Neural crest cell (in vitro differentiated cells): ENCODE measurements around the gene DGKZ. TPM values are rescaled to one million over a fixed set of nuclear protein-coding genes. Genes with fewer than 3 reads are reported as not detected.

Experiments used
- DNase-seq: peaks from one replicate; pipeline ENCODE4 v3.0.0; 2021; ENCODE audit warnings: low read depth, mixed read lengths, low spot score
- H3K27ac Mint-ChIP-seq: one replicate; pipeline ENCODE4 v1.8.0; 2021; ENCODE audit warnings: mild to moderate bottlenecking, mixed read lengths; ENCODE audit not compliant: unreplicated experiment
- H3K27me3 Mint-ChIP-seq: 2 replicates; pipeline ENCODE4 v1.8.0; 2021; ENCODE audit warnings: low read depth, mild to moderate bottlenecking, mixed read lengths
- H3K36me3 Mint-ChIP-seq: 2 replicates; pipeline ENCODE4 v1.8.0; 2021; ENCODE audit warnings: low read depth, mild to moderate bottlenecking, mixed read lengths
- H3K4me1 Mint-ChIP-seq: 2 replicates; pipeline ENCODE4 v1.8.0; 2021; ENCODE audit warnings: mixed read lengths
- H3K4me3 Mint-ChIP-seq: one replicate; pipeline ENCODE4 v1.8.0; 2021; ENCODE audit warnings: mild to moderate bottlenecking, mixed read lengths
- H3K9me3 Mint-ChIP-seq: 2 replicates; pipeline ENCODE4 v1.8.0; 2021; ENCODE audit warnings: mixed read lengths
- total RNA-seq: library from RNA; stranded (reverse); gene quantifications from 2 replicates; pipeline ENCODE4 v1.2.1, GENCODE V29; 2021
- TF ChIP-seq, protein P1 (sequence below): fragments of 200-600 bp; sonication (generic); conservative IDR thresholded peaks from 2 replicates; pipeline ENCODE4 v1.5.0; 2021; ENCODE audit warnings: antibody characterized with exemption, mild to moderate bottlenecking

DGKZ gene
- total RNA-seq, 1 donor from 2014 or later = 60.1 TPM

DNA sequence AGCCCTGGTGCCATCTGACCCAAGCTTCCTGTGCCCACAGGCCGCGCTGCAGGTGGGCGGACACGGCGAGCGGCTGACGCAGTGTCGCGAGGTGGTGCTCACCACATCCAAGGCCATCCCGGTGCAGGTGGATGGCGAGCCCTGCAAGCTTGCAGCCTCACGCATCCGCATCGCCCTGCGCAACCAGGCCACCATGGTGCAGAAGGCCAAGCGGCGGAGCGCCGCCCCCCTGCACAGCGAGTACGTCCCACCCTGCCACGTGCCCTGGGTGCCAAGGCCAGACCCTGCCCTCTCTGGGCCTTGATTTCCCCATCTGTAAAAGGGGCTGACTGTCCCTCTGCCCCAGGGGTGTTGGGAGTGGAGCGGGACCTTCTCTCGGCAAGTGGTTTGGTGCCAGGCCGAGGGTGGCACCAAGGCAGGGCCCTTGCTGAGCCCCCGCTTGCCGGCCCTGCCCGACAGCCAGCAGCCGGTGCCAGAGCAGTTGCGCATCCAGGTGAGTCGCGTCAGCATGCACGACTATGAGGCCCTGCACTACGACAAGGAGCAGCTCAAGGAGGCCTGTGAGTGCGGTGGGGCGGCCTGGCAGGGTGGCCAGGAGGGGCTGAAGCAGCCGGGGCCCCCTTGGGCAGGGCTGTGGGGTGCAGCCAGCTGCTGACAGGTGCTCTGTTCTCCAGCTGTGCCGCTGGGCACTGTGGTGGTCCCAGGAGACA lies 28.3 kb downstream of the DGKZ start:
- peaks cover 11% of the 10 kb centered on the region for H3K4me1 Mint-ChIP-seq
- DNase-seq = no peak
- no peak overlapping the region for H3K4me3 Mint-ChIP-seq
- peaks cover 2% of the 10 kb centered on the region for H3K27me3 Mint-ChIP-seq
- no peaks in the 10 kb centered on the region for H3K9me3 Mint-ChIP-seq
- TF ChIP-seq, protein P1, sequence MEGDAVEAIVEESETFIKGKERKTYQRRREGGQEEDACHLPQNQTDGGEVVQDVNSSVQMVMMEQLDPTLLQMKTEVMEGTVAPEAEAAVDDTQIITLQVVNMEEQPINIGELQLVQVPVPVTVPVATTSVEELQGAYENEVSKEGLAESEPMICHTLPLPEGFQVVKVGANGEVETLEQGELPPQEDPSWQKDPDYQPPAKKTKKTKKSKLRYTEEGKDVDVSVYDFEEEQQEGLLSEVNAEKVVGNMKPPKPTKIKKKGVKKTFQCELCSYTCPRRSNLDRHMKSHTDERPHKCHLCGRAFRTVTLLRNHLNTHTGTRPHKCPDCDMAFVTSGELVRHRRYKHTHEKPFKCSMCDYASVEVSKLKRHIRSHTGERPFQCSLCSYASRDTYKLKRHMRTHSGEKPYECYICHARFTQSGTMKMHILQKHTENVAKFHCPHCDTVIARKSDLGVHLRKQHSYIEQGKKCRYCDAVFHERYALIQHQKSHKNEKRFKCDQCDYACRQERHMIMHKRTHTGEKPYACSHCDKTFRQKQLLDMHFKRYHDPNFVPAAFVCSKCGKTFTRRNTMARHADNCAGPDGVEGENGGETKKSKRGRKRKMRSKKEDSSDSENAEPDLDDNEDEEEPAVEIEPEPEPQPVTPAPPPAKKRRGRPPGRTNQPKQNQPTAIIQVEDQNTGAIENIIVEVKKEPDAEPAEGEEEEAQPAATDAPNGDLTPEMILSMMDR = no peak
- H3K27ac Mint-ChIP-seq = no peak overlapping the region
- H3K36me3 Mint-ChIP-seq = no peaks in the 10 kb centered on the region

DNA sequence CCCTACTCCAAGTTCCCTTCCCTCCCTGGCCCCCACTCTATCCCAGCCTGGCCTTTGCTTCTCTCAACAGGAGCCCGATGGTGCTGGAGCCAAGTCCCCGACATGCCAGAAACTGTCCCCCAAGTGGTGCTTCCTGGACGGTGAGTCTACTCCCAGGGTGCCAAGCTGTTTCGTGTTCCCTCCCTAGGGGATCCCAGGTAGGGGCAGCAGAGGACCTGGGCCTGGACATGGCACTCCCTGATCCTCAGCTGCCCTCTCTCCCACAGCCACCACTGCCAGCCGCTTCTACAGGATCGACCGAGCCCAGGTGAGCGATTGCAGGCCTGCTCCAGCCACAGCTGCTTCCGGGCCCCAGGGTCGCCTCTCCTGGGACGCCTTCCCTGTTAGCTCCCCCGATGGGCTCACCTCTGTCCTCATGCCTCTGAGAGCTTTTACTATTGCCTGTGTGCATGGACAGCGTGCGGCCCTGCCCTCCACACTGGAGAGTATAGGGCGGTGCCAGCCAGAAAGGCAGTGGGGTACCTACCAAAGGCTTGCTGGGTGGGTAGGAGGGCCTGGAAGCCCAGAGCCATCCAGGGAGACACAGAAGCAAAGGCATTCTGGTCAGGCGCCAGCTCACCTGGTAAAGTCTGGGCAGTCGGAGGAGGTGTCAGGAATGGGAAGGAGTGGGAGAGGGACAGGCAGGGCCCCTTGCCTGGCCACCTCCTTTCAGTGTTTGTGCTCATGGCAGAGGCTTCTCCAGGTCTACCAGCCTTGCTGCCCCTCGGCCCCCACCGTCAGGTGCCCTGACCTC lies 29.2 kb downstream of the DGKZ start:
- Mint-ChIP-seq H3K36me3 (no peaks in the 10 kb centered on the region), H3K9me3 (no peaks in the 10 kb centered on the region)
- TF ChIP-seq, protein P1 = no peak

DNA sequence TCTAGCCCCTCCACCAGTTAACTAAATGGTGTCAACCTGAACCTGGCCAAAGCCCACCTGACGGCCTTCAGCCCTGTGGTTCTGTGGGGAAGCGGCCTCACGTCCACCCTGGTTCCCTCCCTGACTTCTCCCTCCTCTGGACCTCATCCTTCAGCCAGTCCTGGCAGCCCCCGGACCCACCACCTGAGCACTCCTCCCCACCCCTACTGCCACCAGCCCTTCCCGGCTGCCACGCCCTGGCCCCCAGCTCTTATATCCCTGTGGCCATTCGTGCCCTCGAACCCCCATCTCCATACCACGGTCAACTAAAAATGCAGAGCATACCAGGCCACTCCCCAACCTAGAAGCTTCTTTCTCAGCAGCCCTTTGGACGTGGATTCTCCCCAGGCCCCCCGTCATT lies 30.0 kb downstream of the DGKZ start:
- TF ChIP-seq, protein P1 = no peak
- H3K4me1 Mint-ChIP-seq = peaks cover 11% of the 10 kb centered on the region
- peak overlapping the region; percentile 34 for H3K4me3 Mint-ChIP-seq
- no peak for DNase-seq
- peaks cover 2% of the 10 kb centered on the region for H3K27me3 Mint-ChIP-seq
- no peaks in the 10 kb centered on the region for H3K9me3 Mint-ChIP-seq
- no peaks in the 10 kb centered on the region for H3K36me3 Mint-ChIP-seq
- H3K27ac Mint-ChIP-seq = no peak overlapping the region

More for the DNA sequence above, 29.2 kb downstream of the DGKZ start:
- no peak for DNase-seq
- no peak overlapping the region for H3K27ac Mint-ChIP-seq
- peaks cover 2% of the 10 kb centered on the region for H3K27me3 Mint-ChIP-seq
- peaks cover 11% of the 10 kb centered on the region for H3K4me1 Mint-ChIP-seq
- no peak overlapping the region for H3K4me3 Mint-ChIP-seq

DNA sequence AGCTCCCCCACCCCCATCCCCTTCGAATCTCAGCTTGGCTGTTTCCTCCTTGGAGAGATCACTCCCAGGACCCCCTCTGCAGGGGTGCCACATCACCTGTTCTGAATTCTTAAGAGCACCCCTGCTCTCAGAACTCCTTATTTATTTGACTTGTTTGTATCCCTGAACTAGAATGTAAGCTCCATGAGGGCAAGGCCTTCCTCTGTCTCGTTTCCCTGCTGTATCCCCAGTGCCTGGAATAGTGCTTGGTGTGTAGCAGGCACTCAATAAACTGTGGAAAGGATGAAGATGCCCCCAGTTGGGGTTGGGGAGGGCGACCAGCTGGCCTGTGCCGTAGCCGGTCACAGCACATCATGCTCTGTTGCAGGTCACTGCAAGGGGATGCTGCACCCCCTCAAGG lies 30.6 kb downstream of the DGKZ start:
- no peak overlapping the region for H3K27ac Mint-ChIP-seq

DNA sequence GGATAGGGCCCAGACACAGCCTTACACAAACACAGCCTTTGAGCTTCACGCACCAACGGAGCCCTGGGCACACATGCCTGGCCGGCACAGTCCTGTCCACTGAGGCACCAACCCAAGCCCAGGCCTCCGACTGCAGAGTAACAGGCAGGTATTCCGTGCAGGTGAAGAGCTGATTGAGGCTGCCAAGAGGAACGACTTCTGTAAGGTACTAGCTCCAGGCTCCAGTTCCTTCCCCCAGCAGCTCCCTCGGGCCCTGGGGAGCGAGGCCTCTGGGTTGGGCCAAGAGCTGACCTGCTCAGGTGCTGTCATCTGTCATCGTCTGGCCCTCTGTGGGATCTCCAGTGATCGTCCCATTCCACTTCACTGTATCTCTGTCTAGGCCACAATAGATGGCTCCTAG lies 31.0 kb downstream of the DGKZ start:
- H3K27ac Mint-ChIP-seq = no peak overlapping the region

More for the DNA sequence above, 30.6 kb downstream of the DGKZ start:
- Mint-ChIP-seq H3K4me3 (no peak overlapping the region), H3K36me3 (no peaks in the 10 kb centered on the region), H3K27me3 (peaks cover 2% of the 10 kb centered on the region), H3K4me1 (peaks cover 12% of the 10 kb centered on the region), H3K9me3 (no peaks in the 10 kb centered on the region)
- TF ChIP-seq, protein P1 = no peak
- no peak for DNase-seq

More for the DNA sequence above, 31.0 kb downstream of the DGKZ start:
- TF ChIP-seq, protein P1 = no peak
- Mint-ChIP-seq H3K4me1 (peaks cover 17% of the 10 kb centered on the region), H3K36me3 (peaks cover under 1% of the 10 kb centered on the region), H3K4me3 (no peak overlapping the region), H3K9me3 (no peaks in the 10 kb centered on the region), H3K27me3 (peaks cover 5% of the 10 kb centered on the region)
- no peak for DNase-seq
